Endothelial cell (in vitro differentiated cells): ENCODE data around the gene ARAP2. TPM values are rescaled to one million over a fixed set of nuclear protein-coding genes. Genes with fewer than 3 reads are reported as not detected.

Experiments used
- DNase-seq: peaks from one replicate; pipeline ENCODE4 v3.0.0; 2021; ENCODE audit warnings: low spot score
- H3K27ac Mint-ChIP-seq: one replicate; pipeline ENCODE4 v1.8.0; 2021; ENCODE audit warnings: mixed read lengths, inconsistent platforms; ENCODE audit not compliant: unreplicated experiment
- H3K27me3 Mint-ChIP-seq: one replicate; pipeline ENCODE4 v1.8.0; 2021; ENCODE audit warnings: mild to moderate bottlenecking, moderate library complexity, mixed read lengths, inconsistent platforms; ENCODE audit not compliant: unreplicated experiment
- H3K36me3 Mint-ChIP-seq: one replicate; pipeline ENCODE4 v1.8.0; 2021; ENCODE audit warnings: mild to moderate bottlenecking, low read depth, mixed read lengths, inconsistent platforms; ENCODE audit not compliant: unreplicated experiment
- H3K4me1 Mint-ChIP-seq: one replicate; pipeline ENCODE4 v1.8.0; 2021; ENCODE audit warnings: mild to moderate bottlenecking, mixed read lengths, inconsistent platforms; ENCODE audit not compliant: unreplicated experiment
- H3K4me3 Mint-ChIP-seq: one replicate; pipeline ENCODE4 v1.8.0; 2021; ENCODE audit warnings: mild to moderate bottlenecking, mixed read lengths, inconsistent platforms; ENCODE audit not compliant: unreplicated experiment
- H3K9me3 Mint-ChIP-seq: one replicate; pipeline ENCODE4 v1.8.0; 2021; ENCODE audit warnings: mixed read lengths, inconsistent platforms; ENCODE audit not compliant: unreplicated experiment
- CTCF ChIP-seq: fragments of 200-600 bp; sonication (generic); IDR thresholded peaks from one replicate; pipeline ENCODE4 v1.5.0; 2021; ENCODE audit warnings: antibody characterized with exemption; ENCODE audit not compliant: unreplicated experiment
- total RNA-seq: library from RNA; stranded (reverse); fragmentation: NEBNext Ultra II Directional; extraction: Animal tissue kit (Norgen Biotek cat#: 25700); gene quantifications from one replicate; pipeline ENCODE4 v1.2.1, GENCODE V29; 2021; ENCODE audit not compliant: unreplicated experiment

Gene ARAP2
- total RNA-seq, 1 donor from 2014 or later: 20.1 TPM

GRCh38 chr4:36094995-36095394, 149.3 kb downstream of the ARAP2 start:
- Mint-ChIP-seq H3K9me3 (no peaks in the 10 kb centered on the region), H3K4me3 (no peak overlapping the region), H3K4me1 (no peaks in the 10 kb centered on the region)

DNA sequence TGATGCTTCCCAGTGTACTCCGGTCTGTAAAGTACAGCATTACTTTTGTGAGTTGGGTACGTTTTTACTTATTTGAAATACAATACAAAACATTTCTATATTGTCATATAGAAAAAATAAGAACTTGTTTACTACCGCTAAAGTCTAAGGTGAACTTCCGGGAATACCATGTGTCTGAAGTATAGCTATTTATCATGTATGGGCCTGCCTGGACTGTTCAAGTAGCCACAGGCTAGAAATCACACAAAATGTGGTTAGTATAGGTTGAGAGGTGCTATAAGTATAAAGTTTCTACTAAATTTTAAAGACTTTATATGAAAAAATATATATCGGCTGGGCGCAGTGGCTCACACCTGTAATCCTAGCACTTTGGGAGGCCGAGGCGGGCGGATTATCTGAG, 152.3 kb downstream of the ARAP2 start:
- no peak overlapping the region for H3K4me3 Mint-ChIP-seq
- H3K27ac Mint-ChIP-seq: no peak overlapping the region
- H3K36me3 Mint-ChIP-seq: no peaks in the 10 kb centered on the region
- no peaks in the 10 kb centered on the region for H3K9me3 Mint-ChIP-seq
- H3K4me1 Mint-ChIP-seq: no peaks in the 10 kb centered on the region
- no peak for DNase-seq
- no peaks in the 10 kb centered on the region for H3K27me3 Mint-ChIP-seq
- no peak for TF ChIP-seq CTCF

More at GRCh38 chr4:36094995-36095394, 149.3 kb downstream of the ARAP2 start:
- Mint-ChIP-seq H3K36me3 (no peaks in the 10 kb centered on the region), H3K27me3 (no peaks in the 10 kb centered on the region), H3K27ac (no peak overlapping the region)
- DNase-seq: no peak
- TF ChIP-seq CTCF: no peak

DNA sequence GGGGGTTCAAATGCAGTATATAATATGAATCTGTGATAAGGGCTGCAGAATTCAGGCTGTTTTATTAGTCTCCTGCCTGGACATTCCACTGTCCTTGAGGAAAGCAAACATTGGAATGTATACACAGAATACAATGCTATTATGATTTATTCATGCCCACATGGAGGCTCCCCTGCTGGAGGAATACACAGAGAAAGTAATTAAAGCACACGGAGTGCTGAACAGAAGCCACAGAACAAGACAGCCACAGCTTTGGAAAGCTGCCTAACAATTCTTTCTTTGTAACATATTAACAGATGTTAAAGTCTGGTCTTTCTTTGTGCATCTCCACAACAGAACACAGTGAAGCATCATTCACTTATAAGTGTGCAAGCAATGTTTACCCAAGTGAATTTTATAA, 155.8 kb downstream of the ARAP2 start:
- H3K36me3 Mint-ChIP-seq: no peaks in the 10 kb centered on the region
- H3K27ac Mint-ChIP-seq: no peak overlapping the region

GRCh38 chr4:36086261-36086786, 158.0 kb downstream of the ARAP2 start:
- Mint-ChIP-seq H3K27me3 (no peaks in the 10 kb centered on the region), H3K4me1 (no peaks in the 10 kb centered on the region), H3K9me3 (no peaks in the 10 kb centered on the region), H3K27ac (no peak overlapping the region), H3K36me3 (no peaks in the 10 kb centered on the region), H3K4me3 (no peak overlapping the region)
- TF ChIP-seq CTCF: no peak
- no peak for DNase-seq

More for the DNA sequence above, 155.8 kb downstream of the ARAP2 start:
- Mint-ChIP-seq H3K4me3 (no peak overlapping the region), H3K4me1 (no peaks in the 10 kb centered on the region), H3K9me3 (no peaks in the 10 kb centered on the region), H3K27me3 (no peaks in the 10 kb centered on the region)
- no peak for TF ChIP-seq CTCF
- no peak for DNase-seq

DNA sequence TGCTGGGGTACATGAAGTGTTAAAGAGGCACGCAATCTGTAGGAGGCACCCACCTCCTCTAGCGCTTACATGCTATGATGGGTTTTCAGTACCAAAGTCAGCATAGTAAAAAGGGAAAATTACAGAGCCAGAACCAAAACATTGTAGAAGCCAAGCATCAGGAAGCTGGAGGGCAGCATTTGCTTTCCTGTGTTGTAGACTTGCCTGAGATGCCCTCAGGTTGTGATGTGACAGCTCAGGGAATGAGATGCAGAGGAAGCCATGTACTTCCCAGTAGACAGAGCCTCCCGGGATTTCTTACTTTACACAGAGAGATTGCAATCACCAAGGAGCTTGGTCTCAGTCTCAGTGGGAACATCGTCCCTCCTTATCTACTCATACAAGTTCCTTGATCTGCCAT, 161.5 kb downstream of the ARAP2 start:
- Mint-ChIP-seq H3K36me3 (no peaks in the 10 kb centered on the region), H3K9me3 (no peaks in the 10 kb centered on the region), H3K27me3 (no peaks in the 10 kb centered on the region), H3K4me1 (no peaks in the 10 kb centered on the region), H3K4me3 (no peak overlapping the region), H3K27ac (no peak overlapping the region)
- no peak for TF ChIP-seq CTCF
- DNase-seq: no peak
